Muscle of leg (tissue), 11 donors: Measurements from ENCODE around the gene SHC2. TPM values are rescaled to one million over a fixed set of nuclear protein-coding genes. Genes with fewer than 3 reads are reported as not detected.
"Not testable (repeated sequence)": the region's sequence is repeated elsewhere in the genome, so short reads cannot be mapped to it uniquely, and the experiment has no call there.

ENCODE experiments used
- DNase-seq: peaks from one replicate; pipeline ENCODE4 v3.0.0; 2013
- H3K27ac ChIP-seq: one replicate; pipeline ENCODE4 v1.5.1; 2013; ENCODE audit warnings: mild to moderate bottlenecking, low read length, control low read depth
- H3K27me3 ChIP-seq: one replicate; pipeline ENCODE4 v1.6.1; 2013; ENCODE audit warnings: low read length; ENCODE audit not compliant: control insufficient read depth, insufficient read depth
- H3K36me3 ChIP-seq: one replicate; pipeline ENCODE4 v1.6.1; 2013; ENCODE audit warnings: low read length; ENCODE audit not compliant: control insufficient read depth, insufficient read depth
- H3K4me1 ChIP-seq: one replicate; pipeline ENCODE4 v1.6.1; 2013; ENCODE audit warnings: low read length; ENCODE audit not compliant: control insufficient read depth, insufficient read depth
- H3K4me3 ChIP-seq: one replicate; pipeline ENCODE4 v1.5.1; 2013; ENCODE audit warnings: low read length, control low read depth
- H3K9me3 ChIP-seq: replicated peaks from 2 replicates; pipeline ENCODE4 v1.6.1; 2013; ENCODE audit warnings: low read depth, low read length; ENCODE audit not compliant: control insufficient read depth
- WGBS: methylation state at CpG from one replicate; pipeline ENCODE4 v1.1.5; 2013; ENCODE audit warnings: missing lambda C conversion rate; ENCODE audit not compliant: insufficient coverage; 5-methylcytosine and 5-hydroxymethylcytosine counted together
- polyA plus RNA-seq, 8 donors: library from polyadenylated mRNA; unstranded; fragments of 120-200 nt; gene quantifications; one replicate each; pipeline versions ENCODE4 v1.2.1 to v1.2.3, GENCODE V29; 2013; ENCODE audit warnings: inconsistent platforms in 1 of 8, low replicate concordance in 1 of 8; ENCODE audit not compliant: insufficient read length in 8 of 8, insufficient read depth in 1 of 8
- total RNA-seq: library from RNA; stranded (reverse); fragments of 120-200 nt; gene quantifications from one replicate; pipeline ENCODE4 v1.2.4, GENCODE V29; 2013

SHC2 gene
- total and polyA plus RNA-seq, 9 donors, result 13.9 to 46.6 (median 31.5) TPM

GRCh38 chr19:437041-437440 lies 23.8 kb downstream of the SHC2 start:
- H3K9me3 ChIP-seq, result no peaks in the 10 kb centered on the region
- 82% methylated on average over 22 of the region's 22 CpGs for WGBS

DNA sequence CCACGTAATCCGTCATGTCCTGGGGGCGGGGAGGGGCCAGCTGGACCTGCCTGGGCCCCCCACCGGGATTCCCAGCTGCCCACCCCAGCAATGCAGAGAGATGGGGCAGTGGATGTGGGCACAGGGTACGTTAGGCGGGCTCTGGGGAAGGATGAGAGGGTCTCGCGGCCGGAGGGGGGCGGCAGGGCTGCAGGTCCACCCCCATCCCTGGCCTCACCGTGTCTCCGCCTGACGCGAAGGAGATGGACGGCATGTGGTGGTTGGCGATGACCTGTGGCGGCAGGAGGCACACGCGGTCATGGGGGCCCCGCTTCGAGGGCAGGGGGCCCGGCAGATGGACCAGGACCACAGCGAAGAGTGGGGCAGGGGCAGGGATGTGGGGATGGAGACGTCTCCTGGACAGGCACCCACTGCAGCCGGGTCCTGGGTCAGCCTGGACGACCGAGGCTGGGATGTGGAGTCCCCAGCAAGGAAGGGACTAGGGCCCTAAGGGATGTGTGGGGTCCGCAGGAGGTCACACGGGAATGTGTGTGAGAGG lies 24.4 kb downstream of the SHC2 start:
- no peak for DNase-seq
- H3K36me3 ChIP-seq, result peaks cover 18% of the 10 kb centered on the region
- WGBS, result 84% methylated on average over 24 of the region's 29 CpGs
- H3K4me1 ChIP-seq, result peaks cover 33% of the 10 kb centered on the region
- H3K9me3 ChIP-seq, result no peaks in the 10 kb centered on the region
- H3K27me3 ChIP-seq, result no peaks in the 10 kb centered on the region
- no peak overlapping the region for H3K4me3 ChIP-seq
- no peak overlapping the region for H3K27ac ChIP-seq

More at GRCh38 chr19:437041-437440, 23.8 kb downstream of the SHC2 start:
- peaks cover 39% of the 10 kb centered on the region for H3K4me1 ChIP-seq
- no peak for DNase-seq
- H3K27ac ChIP-seq, result no peak overlapping the region
- no peak overlapping the region for H3K4me3 ChIP-seq
- H3K27me3 ChIP-seq, result no peaks in the 10 kb centered on the region
- peaks cover 18% of the 10 kb centered on the region for H3K36me3 ChIP-seq

DNA sequence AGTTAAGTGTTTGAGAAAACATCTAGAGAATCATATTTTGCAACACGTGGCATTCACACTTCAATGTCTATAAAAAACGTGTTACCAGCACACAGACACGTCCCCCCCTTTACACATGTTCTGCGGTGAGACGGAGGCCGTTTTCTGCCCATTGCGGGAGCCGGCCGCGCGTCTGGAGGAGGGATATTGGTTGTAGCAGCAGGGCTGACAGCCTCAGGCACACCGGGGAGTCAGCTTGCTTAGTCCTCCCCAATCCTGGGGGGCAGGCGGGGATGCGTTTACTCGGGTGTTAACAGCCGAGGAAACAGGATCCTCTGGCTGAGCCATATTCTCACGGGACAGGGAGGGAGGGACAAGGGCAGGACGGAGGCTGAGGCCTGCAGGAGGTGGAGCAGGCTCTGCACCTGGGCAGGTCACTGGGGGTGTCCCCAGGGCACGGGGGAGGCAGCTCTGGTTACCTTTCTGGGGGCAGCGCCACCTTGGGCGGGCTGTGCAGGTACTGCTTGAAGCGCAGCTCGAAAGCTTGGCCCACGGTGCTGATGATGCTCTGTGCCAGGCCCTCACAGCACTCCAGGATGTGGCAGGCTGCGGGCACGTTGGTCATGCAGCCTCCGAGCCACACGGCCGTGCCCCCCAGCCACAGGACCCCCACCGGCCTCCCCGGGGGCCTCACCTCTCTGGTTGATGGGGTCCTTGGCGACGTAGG lies 25.0 kb downstream of the SHC2 start:
- no peak for DNase-seq
- Histone ChIP-seq H3K4me3 (no peak overlapping the region), H3K4me1 (peaks cover 27% of the 10 kb centered on the region), H3K9me3 (no peaks in the 10 kb centered on the region), H3K27ac (peak overlapping the region; percentile 31), H3K27me3 (no peaks in the 10 kb centered on the region), H3K36me3 (peaks cover 20% of the 10 kb centered on the region)
- WGBS, result 59% methylated on average over 21 of the region's 33 CpGs

DNA sequence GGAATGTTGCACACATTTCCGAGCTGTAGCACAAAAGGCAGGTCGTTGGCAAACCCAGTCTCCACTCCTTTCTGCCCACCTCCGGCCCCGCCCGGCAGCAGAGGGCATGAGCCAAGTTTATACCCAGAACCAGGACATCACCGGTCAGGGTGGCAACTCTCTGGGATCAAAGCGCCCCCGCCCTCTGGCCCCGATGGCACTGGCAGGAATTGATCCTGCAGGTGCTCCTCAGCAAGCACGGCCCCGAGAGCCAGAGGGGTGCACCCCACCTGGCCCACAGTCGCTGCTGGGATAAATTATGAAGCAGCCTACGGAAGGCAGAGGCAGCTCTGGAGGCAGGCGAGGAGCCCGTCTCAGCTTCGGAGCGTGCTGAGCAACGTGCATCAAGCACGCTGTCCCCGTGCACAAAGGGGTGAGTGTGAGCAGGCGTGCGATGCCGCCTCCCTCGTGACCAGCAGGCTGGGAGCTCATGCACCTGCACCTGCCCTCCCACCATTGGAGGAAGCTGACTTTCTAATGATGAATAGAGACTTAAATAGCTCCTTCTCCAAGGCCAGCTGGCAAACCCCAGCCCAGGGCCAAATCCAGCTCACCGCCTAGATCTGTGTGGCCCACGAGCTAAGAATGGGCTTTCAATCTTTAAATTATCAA lies 25.7 kb downstream of the SHC2 start:
- Histone ChIP-seq H3K4me1 (peaks cover 22% of the 10 kb centered on the region), H3K4me3 (no peak overlapping the region), H3K27ac (no peak overlapping the region), H3K9me3 (no peaks in the 10 kb centered on the region), H3K27me3 (no peaks in the 10 kb centered on the region), H3K36me3 (peaks cover 26% of the 10 kb centered on the region)
- 71% methylated on average over 20 of the region's 26 CpGs for WGBS
- DNase-seq, result peak; percentile 47

DNA sequence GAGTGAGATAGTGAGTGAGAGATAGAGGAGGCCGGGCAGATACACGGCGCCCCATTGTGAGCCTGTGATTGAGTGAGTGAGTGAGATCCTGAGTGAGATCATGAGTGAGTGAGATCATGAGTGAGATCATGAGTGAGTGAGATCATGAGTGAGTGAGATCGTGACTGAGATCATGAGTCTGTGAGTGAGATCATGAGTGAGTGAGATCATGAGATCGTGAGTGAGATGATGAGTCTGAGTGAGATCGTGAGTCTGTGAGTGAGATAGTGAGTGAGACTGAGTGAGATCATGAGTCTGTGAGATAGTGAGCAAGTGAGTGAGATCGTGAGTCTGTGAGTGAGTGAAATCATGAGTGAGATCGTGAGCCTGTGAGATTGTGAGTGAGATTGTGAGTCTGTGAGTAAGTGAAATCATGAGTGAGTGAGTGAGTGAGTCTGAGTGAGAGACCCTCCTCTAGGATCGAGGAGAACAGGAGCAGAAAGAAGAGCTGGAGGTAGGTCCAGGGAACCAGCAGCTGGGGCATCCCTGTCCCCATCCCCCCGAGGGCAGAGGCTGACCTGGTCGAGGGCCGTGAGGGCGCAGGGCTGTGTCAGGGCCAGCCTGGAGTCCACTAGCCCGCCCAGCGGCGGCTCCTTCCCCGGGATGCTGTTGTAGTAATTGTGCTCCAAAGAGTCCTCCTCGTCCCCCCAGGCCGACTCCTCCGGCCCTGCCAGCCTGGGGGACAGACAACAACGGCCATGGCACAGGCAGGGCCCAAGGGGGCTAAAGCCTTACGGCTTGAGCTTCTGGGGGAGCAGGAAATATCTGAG lies 26.5 kb downstream of the SHC2 start:
- H3K36me3 ChIP-seq, result peaks cover 32% of the 10 kb centered on the region
- DNase-seq, result no peak
- 87% methylated on average over 18 of the region's 22 CpGs for WGBS
- no peaks in the 10 kb centered on the region for H3K9me3 ChIP-seq
- H3K27ac ChIP-seq, result no peak overlapping the region
- H3K4me1 ChIP-seq, result peaks cover 20% of the 10 kb centered on the region
- no peaks in the 10 kb centered on the region for H3K27me3 ChIP-seq
- H3K4me3 ChIP-seq, result no peak overlapping the region

DNA sequence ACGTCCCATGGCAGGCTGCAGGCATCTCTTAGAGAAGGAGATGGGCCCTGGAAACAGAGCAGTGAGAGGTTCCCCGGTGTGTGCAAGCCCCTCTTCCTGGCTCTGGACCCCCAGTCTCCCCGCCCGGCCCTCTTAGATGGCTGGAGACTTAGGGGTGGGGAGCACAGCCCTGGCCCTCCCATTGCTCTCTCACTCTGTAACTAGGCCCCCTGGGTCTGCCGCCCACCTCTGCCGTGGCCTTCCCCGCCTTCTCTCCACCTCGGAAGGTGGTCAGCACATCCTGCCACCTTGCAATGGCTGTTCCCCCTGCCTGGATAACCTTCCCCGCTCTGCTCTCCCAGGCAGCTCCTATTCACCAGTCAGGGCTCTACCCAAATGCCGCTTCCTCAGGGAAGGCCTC lies 30.1 kb downstream of the SHC2 start:
- no peak overlapping the region for H3K27ac ChIP-seq
- H3K9me3 ChIP-seq, result no peaks in the 10 kb centered on the region
- H3K36me3 ChIP-seq, result peaks cover 36% of the 10 kb centered on the region
- H3K27me3 ChIP-seq, result no peaks in the 10 kb centered on the region
- H3K4me3 ChIP-seq, result no peak overlapping the region
- no peak for DNase-seq
- peaks cover 18% of the 10 kb centered on the region for H3K4me1 ChIP-seq
- 95% methylated on average over 5 of the region's 10 CpGs for WGBS

DNA sequence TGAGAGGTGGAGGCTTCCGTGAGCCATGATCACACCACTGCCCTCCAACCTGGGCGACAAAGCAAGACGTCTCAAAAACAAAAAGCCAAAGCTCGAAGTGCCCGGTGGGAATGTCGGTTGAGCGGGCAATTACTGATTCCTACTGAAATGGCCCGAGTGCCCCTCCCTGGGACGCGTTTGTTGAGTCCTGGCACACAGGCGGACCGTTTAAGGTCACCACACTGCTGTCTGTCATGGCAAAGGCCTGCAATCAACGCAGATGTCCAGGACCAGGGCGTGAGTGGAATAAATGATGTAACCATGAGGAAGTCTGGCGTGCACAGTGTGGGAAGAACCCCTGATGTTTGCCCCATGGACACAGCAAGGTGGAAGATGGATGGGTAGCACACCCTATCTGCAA lies 32.7 kb downstream of the SHC2 start:
- H3K36me3 ChIP-seq, result peaks cover 31% of the 10 kb centered on the region
- no peak overlapping the region for H3K27ac ChIP-seq
- H3K27me3 ChIP-seq, result no peaks in the 10 kb centered on the region
- WGBS, result 87% methylated on average over 11 of the region's 15 CpGs
- no peaks in the 10 kb centered on the region for H3K9me3 ChIP-seq
- H3K4me1 ChIP-seq, result peaks cover 12% of the 10 kb centered on the region
- no peak overlapping the region for H3K4me3 ChIP-seq
- no peak for DNase-seq

DNA sequence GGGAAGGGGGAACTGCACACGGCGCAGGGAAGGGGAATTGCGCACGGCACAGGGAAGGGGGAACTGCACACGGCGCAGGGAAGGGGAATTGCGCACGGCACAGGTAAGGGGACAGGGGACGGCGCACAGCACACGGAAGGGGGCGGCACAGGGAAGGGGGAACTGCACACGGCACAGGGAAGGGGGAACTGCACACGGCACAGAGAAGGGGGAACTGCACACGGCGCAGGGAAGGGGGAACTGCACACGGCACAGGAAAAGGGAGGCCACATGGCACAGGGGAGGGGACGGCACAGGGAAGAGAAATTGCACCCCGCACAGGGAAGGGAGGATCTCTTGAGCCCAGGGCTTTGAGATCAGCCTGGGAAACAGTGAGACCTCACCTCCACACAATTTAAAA lies 33.2 kb downstream of the SHC2 start:
- not testable (repeated sequence) for DNase-seq, H3K9me3 ChIP-seq, H3K4me3 ChIP-seq, H3K27ac ChIP-seq, H3K27me3 ChIP-seq
- 49% methylated on average over 8 of the region's 19 CpGs for WGBS
- H3K36me3 ChIP-seq, result peaks cover 33% of the 10 kb centered on the region
- H3K4me1 ChIP-seq, result peaks cover 12% of the 10 kb centered on the region

DNA sequence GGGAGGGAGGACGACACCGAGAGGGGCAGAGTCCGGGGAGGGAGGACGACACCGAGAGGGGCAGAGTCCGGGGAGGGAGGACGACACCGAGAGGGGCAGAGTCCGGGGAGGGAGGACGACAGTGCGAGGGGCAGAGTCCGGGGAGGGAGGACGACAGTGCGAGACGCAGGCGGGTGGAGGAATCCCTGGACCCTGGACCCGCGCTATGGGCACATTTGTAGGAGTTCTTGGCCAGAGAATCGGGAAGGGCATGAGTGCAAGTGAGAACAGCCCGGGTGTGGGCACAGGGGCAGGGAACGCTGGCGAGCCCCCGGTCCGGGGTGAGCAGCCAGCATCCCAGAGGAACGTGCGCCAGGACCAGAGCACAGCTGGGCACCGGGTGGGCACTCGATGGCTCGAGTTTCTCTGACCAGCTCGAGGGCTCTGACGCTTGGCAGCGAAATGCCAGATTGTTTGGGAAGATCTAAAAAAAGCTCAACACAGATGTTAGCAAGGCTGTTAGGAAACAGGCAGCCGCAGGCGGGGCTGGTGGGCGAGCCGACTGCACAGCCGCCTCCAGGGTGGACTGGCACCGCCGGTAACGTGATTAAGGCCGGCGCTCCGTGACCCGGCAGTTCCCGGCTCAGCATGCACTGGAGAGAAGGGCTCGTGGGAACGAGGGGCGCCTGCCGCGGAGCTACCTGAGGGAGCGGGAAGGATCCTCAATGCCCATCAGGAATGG lies 33.9 kb downstream of the SHC2 start:
- no peaks in the 10 kb centered on the region for H3K9me3 ChIP-seq
- DNase-seq, result peak; percentile 83
- WGBS, result 70% methylated on average over 45 of the region's 51 CpGs
- H3K4me3 ChIP-seq, result peak overlapping the region; percentile 15
- peaks cover 12% of the 10 kb centered on the region for H3K4me1 ChIP-seq
- H3K27me3 ChIP-seq, result no peaks in the 10 kb centered on the region
- H3K36me3 ChIP-seq, result peaks cover 34% of the 10 kb centered on the region
- H3K27ac ChIP-seq, result no peak overlapping the region
